GM18498 (cell line): Measurements from ENCODE around the gene ERVMER34-1.

Experiments
- ATAC-seq: cut with Tn5 transposase; IDR thresholded peaks from one replicate; pipeline ENCODE4 v1.9.1; 2021; ENCODE audit warnings: mild to moderate bottlenecking, moderate library complexity; ENCODE audit not compliant: unreplicated experiment

Gene ERVMER34-1

DNA sequence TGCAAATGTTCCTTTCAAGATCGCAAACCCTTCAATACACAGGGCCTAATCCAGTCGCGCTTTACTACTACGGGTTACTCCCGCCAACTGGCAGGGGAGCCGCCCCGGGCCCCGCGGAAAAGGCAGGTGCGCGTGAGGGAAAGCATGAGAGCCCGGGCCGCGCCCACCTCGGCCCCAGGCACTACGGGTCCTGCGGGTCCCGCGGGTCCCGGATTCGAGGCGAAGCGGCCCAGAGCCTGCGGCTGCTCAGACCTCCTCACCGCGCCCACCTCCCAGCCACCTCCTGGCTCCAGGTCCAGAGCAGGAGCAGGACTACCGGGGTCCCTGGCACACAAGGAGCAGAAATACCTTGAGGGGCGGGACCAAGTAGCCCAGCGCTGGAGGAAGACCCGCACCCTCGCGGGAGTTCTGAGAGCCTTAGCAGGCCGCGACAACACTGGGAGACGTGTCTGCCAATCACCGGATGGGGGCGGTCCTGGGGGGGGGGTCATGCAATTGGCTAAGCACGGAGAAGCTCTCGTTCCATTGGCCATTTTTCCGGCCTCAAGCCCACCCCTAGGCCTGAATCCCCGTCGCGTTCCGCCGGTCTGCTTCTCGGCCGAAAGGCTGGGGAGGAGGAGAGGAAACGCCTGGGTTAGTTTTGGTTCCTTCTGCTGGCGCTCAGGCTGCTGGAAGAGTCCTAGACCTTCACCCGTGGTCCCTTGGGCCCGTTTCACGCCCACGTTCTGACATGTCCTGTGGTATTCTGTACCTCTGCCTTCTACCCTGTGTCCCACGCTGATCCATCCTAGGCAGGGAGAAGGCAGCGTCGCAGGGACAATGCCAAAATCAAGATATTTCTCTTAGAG is 29.0 kb downstream of the ERVMER34-1 start:
- peak; percentile 97 for ATAC-seq

- no peak for ATAC-seq
These were observed 33.1 kb downstream of the ERVMER34-1 start for GRCh38 chr4:52718123-52718522.

DNA sequence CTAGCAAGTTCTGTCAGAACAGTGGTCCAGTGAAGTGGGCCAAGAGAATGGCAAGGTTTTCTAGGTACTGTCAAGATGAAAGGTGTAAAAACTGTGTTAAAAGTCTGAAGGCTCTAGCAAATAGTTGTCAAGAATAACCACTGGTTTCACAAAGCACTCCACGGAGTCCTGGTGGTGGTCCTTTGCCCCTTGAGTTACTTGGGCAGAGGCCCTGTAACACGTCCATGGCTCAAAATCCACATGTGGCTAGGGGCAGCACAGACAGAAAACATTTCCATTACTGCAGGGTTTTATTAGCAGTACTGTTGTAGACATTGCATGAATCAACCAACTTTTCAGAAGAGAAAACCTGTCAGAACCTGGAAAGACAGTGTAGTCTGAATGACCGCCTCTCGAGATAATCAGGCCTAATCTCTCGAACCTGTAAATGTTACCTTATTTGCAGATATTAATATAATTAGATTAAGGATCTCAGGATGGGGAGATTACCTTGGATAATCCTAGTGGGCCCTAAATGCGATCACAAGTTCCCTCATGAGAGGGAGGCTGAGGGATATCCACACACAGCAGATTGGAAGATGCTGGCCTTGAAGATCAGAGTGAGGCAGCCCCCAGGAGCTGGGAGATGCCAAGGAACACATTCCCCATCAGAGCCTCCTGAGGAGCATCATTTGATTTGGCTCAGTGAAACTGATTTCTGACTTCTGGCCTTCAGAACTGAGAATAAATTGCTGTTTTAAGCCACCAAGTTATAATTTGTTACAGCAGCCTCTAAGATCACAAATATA is 34.7 kb downstream of the ERVMER34-1 start:
- ATAC-seq, result no peak

GRCh38 chr4:52715914-52716313 is 35.3 kb downstream of the ERVMER34-1 start:
- no peak for ATAC-seq

DNA sequence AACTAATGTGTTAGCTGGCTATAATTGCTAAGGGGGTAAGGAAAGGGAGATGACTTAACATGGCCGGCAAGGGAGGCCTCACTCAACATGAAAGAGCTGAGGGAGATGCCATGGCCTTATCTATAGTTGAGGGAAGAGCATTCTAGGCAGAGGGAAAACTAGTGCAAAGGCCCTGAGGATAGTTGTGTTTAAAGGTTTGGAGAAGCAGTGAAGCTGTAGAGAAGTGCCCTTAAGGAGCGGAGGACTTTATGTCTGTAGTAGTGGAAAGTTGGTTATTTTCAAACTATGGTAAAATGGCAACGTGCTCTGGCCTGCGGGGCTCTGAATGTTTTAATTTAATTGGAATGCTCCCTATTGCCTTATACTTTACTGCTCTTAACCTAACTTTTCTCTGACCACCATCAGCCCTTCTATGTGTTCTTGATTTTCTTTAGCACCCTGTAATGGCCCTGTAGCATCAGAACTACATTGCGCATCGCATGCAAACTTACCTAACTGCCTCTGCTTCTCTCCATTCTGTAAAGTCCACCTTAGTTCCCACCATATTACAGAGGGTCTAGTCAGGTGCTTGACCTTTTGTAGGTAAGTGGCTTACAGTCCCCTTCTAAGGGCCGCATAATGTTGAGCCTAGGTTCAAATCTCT is 35.8 kb downstream of the ERVMER34-1 start:
- ATAC-seq, result no peak

GRCh38 chr4:52714597-52715254 is 36.5 kb downstream of the ERVMER34-1 start:
- ATAC-seq, result no peak

DNA sequence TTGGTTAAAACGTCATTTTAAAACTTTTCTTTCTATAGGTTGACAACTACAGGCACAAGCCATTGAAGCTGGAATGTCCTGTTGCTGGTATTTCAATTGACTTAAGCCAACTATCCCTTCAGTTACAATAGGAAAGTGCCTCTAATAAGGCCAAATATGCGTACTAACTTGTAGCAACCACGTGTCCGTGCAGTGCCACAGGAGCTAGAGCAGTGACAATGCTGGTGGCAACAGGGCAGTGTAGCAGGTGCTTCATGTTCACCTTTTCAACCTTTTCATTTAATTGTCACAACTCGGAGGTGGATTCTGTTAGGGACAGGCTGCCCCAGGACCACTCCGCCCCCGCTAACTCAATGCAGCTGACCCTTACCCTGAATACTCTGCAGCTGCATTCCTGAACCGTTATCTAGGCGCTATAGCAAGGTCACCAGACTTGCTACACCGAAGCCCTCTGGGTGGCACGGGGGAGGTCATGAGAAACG is 37.7 kb downstream of the ERVMER34-1 start:
- ATAC-seq, result no peak

- ATAC-seq, result peak; percentile 94
These were observed 38.7 kb downstream of the ERVMER34-1 start for GRCh38 chr4:52712251-52713130.

DNA sequence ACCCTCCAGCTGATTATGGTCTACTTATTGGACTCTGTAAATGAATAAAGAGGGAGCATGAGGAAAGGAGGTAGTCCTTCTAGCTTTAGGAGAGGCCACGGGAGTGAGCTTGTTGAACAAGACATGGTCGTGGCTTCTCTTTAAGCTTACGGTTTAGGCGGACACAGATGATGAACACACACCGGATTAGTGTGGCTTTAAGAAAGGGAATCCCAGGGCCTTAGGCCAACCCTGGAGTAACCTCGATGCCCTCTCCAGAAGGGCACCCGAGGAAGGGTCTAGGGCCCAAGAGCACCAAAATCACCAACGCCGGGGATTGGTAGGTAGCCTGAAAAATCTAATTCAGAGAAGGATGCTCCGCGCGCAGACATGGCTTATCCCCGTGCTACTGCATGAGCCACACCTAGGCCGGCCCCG is 39.4 kb downstream of the ERVMER34-1 start:
- peak; percentile 6 for ATAC-seq

- no peak for ATAC-seq
These were observed 40.0 kb downstream of the ERVMER34-1 start for GRCh38 chr4:52711272-52711671.

GRCh38 chr4:52709155-52709554 is 42.1 kb downstream of the ERVMER34-1 start:
- ATAC-seq, result no peak

GRCh38 chr4:52704661-52705060 is 46.6 kb downstream of the ERVMER34-1 start:
- ATAC-seq, result no peak

DNA sequence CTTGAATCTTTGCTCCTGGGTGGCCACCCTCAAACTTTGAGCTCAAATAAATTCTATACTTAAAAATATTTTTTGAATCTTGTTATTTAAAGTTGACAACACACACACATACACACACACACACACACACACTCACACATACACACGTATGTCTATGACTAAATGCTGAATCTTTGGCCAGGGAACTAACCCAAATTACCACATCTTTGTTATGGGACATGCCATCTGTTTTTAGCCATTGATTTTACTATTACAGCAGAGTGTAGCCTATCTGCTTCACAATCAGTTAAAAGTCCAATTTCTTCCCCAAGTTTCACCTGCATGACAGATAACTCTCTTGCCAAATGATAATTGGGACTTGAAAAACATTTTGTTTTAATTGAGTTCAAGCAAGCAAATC is 47.1 kb downstream of the ERVMER34-1 start:
- no peak for ATAC-seq

- ATAC-seq, result peak; percentile 95
These were observed 50.0 kb downstream of the ERVMER34-1 start for GRCh38 chr4:52701207-52701606.

DNA sequence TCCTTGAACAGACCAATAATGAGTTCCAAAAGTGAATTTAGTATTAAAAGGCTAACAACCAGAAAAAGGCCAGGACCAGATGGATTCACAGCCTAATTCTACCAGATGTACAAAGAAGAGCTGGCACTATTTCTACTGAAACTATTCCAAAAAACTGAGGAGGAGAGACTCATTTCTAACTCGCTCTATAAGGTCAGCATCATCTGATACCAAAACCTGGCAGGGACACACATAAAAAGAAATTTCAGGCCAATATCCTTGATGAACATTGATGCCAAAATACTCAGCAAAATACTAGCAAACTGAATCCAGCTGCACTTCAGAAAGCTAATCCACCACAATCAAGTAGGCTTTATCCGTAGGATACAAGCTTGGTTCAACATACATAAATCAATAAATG is 56.3 kb downstream of the ERVMER34-1 start:
- no peak for ATAC-seq

DNA sequence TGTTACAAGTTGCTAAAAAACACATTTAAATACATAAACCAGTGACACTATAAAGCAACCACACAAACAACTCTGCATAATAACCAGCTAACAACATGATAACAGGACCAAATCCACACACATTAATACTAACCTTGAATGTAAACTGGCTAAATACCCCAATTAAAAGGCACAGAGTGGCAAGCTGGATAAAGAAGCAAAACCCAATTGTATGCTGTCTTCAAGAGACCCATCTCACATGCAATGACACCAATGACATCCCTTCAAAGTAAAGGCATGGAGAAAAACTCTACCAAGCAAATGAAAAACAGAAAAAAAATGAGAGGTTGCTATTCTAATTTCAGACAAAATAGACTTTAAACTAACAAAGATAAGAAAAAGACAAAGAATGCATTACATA is 57.7 kb downstream of the ERVMER34-1 start:
- ATAC-seq, result no peak
